PC-9 (cell line): Measurements from ENCODE around the gene KPNA4. TPM values are rescaled to one million over a fixed set of nuclear protein-coding genes. Genes with fewer than 3 reads are reported as not detected.

ENCODE experiments used
- BruUV-seq: library from RNA; stranded (reverse); fragments of 400-500 nt; replicated peaks from 2 replicates; lab custom pipeline; 2021; lab: Mats Ljungman, UMichigan
- CTCF ChIA-PET: fragments of 300-600 bp; sonication (Branson Sonifier 250); formaldehyde crosslinking; loops from one replicate; lab custom pipeline; 2022; ENCODE audit warnings: antibody characterized with exemption; lab: Charles Lee
- POLR2A ChIA-PET: fragments of 300-600 bp; sonication (Branson Sonifier 250); formaldehyde crosslinking; loops from one replicate; lab custom pipeline; 2022; ENCODE audit warnings: antibody characterized with exemption; ENCODE audit not compliant: unreplicated experiment; lab: Charles Lee
- DNase-seq, 2 experiments: peaks; one replicate each; pipeline versions ENCODE4 v3.0.0 to v3.0.0-alpha.2; 2015 to 2022; ENCODE audit warnings: mixed read lengths in 1 of 2
- H2AFZ ChIP-seq: fragments of 200-600 bp; sonication (generic); 2 replicates; pipeline ENCODE4 v1.8.1; 2017; ENCODE audit warnings: antibody characterized with exemption
- H3F3A ChIP-seq: fragments of 200-600 bp; sonication (generic); 2 replicates; pipeline ENCODE4 v1.8.1; 2017; ENCODE audit warnings: antibody characterized with exemption, mild to moderate bottlenecking, low read depth; ENCODE audit not compliant: insufficient read depth
- H3K27ac ChIP-seq: fragments of 200-600 bp; sonication (generic); 2 replicates; pipeline ENCODE4 v1.6.1; 2016; ENCODE audit warnings: mixed run types
- H3K27me3 ChIP-seq: fragments of 200-600 bp; sonication (generic); 2 replicates; pipeline ENCODE4 v1.6.1; 2016; ENCODE audit warnings: low read depth, mixed run types; ENCODE audit not compliant: insufficient read depth
- H3K36me3 ChIP-seq: fragments of 200-600 bp; sonication (generic); 2 replicates; pipeline ENCODE4 v1.6.1; 2016; ENCODE audit warnings: low read depth, mixed run types
- H3K4me1 ChIP-seq: fragments of 200-600 bp; sonication (generic); replicated peaks from 2 replicates; pipeline ENCODE4 v1.6.1; 2016; ENCODE audit warnings: mixed run types; ENCODE audit not compliant: insufficient read depth
- H3K4me2 ChIP-seq: fragments of 200-600 bp; sonication (generic); 2 replicates; pipeline ENCODE4 v1.6.1; 2017; ENCODE audit warnings: mixed run types
- H3K4me3 ChIP-seq: fragments of 200-600 bp; sonication (generic); 2 replicates; pipeline ENCODE4 v1.6.1; 2016; ENCODE audit warnings: mixed run types
- H3K79me2 ChIP-seq: fragments of 200-600 bp; sonication (generic); 2 replicates; pipeline ENCODE4 v1.6.1; 2017; ENCODE audit warnings: low read depth, mixed run types
- H3K9me2 ChIP-seq: fragments of 200-600 bp; sonication (generic); 2 replicates; pipeline ENCODE4 v1.8.1; 2017; ENCODE audit warnings: mild to moderate bottlenecking; ENCODE audit not compliant: insufficient read depth
- H3K9me3 ChIP-seq: fragments of 200-600 bp; sonication (generic); 2 replicates; pipeline ENCODE4 v1.8.1; 2016; ENCODE audit warnings: low read depth; ENCODE audit not compliant: insufficient read depth
- H4K20me1 ChIP-seq: fragments of 200-600 bp; sonication (generic); 2 replicates; pipeline ENCODE4 v1.8.1; 2017; ENCODE audit not compliant: insufficient read depth
- EZH2 ChIP-seq: fragments of 200-600 bp; sonication (generic); IDR thresholded peaks from 2 replicates; pipeline ENCODE4 v1.8.0; 2017; ENCODE audit warnings: antibody characterized with exemption, low read depth
- intact Hi-C: fragments of 100-400 bp; cut with micrococcal nuclease; formaldehyde crosslinking; loops from one replicate; pipeline ENCODE4 v1.10.0; 2022; ENCODE audit not compliant: unreplicated experiment
- total RNA-seq: library from RNA; stranded (reverse); gene quantifications from 2 replicates; pipeline ENCODE4 v1.2.3, GENCODE V29; 2021
- TF ChIP-seq, protein P1 (sequence below): fragments of 200-600 bp; sonication (generic); conservative IDR thresholded peaks from 2 replicates; pipeline ENCODE4 v1.6.1; 2017; ENCODE audit warnings: mixed run types, antibody characterized with exemption, mild to moderate bottlenecking, moderate library complexity

The KPNA4 gene
- total RNA-seq, 1 experiment from 2014 or later: 61.0 TPM

DNA sequence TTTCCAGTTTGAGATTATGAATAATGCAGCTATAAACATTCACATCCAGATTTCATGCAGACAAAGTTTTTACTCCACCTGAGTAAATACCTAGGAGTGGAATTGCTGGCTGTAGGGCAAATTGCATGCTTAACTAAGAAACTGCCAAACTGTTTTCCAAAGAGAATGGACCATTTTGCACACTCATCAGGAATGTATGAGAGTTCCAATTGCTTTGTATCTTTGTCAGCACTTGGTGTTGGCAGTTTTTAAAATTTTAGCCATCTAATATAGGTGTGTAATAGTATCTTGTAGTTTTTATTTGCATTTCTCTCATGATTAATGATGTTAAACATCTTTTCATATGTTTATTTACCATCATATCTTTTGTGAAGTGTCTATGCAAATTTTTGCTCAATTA is 75.2 kb downstream of the KPNA4 start:
- Histone ChIP-seq H3F3A (peaks cover 10% of the 10 kb centered on the region; the same call in 1 of the 2 replicates), H3K9me2 (no peaks in the 10 kb centered on the region), H3K4me1 (no peaks in the 10 kb centered on the region), H3K4me3 (no peak overlapping the region), H3K27me3 (no peaks in the 10 kb centered on the region), H4K20me1 (no peaks in the 10 kb centered on the region), H3K36me3 (no peaks in the 10 kb centered on the region), H2AFZ (no peak overlapping the region), H3K4me2 (no peak overlapping the region), H3K27ac (no peak overlapping the region), H3K9me3 (no peaks in the 10 kb centered on the region), H3K79me2 (no peaks in the 10 kb centered on the region)
- no peak for DNase-seq
- intact Hi-C loops: no loop called here
- BruUV-seq: no TSS peak
- POLR2A ChIA-PET: interaction anchor here (0.6 kb wide), 1 partner anchor 45 kb away, joined by 4 read pairs; no protein-coding TSS in a partner anchor
- TF ChIP-seq, protein P1, sequence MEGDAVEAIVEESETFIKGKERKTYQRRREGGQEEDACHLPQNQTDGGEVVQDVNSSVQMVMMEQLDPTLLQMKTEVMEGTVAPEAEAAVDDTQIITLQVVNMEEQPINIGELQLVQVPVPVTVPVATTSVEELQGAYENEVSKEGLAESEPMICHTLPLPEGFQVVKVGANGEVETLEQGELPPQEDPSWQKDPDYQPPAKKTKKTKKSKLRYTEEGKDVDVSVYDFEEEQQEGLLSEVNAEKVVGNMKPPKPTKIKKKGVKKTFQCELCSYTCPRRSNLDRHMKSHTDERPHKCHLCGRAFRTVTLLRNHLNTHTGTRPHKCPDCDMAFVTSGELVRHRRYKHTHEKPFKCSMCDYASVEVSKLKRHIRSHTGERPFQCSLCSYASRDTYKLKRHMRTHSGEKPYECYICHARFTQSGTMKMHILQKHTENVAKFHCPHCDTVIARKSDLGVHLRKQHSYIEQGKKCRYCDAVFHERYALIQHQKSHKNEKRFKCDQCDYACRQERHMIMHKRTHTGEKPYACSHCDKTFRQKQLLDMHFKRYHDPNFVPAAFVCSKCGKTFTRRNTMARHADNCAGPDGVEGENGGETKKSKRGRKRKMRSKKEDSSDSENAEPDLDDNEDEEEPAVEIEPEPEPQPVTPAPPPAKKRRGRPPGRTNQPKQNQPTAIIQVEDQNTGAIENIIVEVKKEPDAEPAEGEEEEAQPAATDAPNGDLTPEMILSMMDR: no peak
- TF ChIP-seq EZH2: no peak
- CTCF ChIA-PET: no interaction called here

DNA sequence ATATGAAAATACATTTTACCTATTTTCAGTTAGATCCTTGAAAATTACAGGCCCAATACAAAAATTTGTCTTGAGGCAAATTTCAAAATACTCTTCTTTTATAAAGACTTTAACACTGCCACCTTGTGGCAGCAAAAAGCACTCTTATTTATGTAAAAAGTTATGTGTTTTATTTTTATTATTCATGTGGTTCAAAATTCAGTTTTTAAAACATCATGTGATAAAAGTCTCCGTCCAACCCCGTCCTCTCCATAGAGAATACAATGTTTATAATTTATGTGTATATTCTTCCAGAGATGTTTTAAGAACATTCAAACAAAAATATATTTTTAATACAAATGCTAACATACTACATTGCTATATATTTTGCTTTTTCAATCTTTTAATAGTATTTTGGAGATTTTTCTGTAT is 78.9 kb downstream of the KPNA4 start:
- ChIA-PET CTCF (no interaction called here), POLR2A (interaction anchor here (0.7 kb wide), 1 partner anchor 189 kb away, joined by 6 read pairs; no protein-coding TSS in a partner anchor)
- no peak overlapping the region for H3K4me2 ChIP-seq
- TF ChIP-seq EZH2: no peak
- TF ChIP-seq, protein P1: peak; percentile 85
- H3K79me2 ChIP-seq: no peaks in the 10 kb centered on the region
- H3K27me3 ChIP-seq: no peaks in the 10 kb centered on the region
- no peaks in the 10 kb centered on the region for H3K9me2 ChIP-seq
- H4K20me1 ChIP-seq: no peaks in the 10 kb centered on the region
- 0 out of 2 replicates have a peak, but pooled peaks cover 3% of the 10 kb centered on the region for H3F3A ChIP-seq
- no peak overlapping the region for H3K4me3 ChIP-seq
- H3K27ac ChIP-seq: no peak overlapping the region
- intact Hi-C loops: loop anchor here (5.0 to 10.0 kb wide), 3 partner anchors 322 to 1224 kb away; no protein-coding TSS in a partner anchor
- no peaks in the 10 kb centered on the region for H3K36me3 ChIP-seq
- no TSS peak for BruUV-seq
- no peaks in the 10 kb centered on the region for H3K4me1 ChIP-seq
- H2AFZ ChIP-seq: no peak overlapping the region
- H3K9me3 ChIP-seq: no peaks in the 10 kb centered on the region
- no peak for DNase-seq

DNA sequence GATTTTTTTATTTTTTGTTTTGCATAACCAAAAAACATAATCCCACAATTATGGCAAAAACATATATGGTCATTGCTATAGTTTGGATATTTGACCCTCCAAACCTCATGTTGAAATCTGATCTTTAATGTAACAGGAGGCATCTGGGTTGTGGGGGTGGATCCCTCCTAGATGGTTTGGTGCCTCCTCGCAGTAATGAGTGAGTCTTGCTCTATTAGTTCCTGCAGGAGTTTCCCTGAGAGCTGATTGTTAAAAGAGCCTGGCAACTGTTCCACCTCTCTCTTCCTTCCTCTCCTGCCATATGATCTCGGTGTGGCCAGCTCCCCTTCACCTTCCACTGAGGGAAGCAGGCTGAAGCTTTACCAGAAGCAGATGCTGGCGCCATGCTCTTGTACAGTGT is 82.6 kb downstream of the KPNA4 start:
- BruUV-seq: no TSS peak
- TF ChIP-seq, protein P1: no peak
- no peak for TF ChIP-seq EZH2
- POLR2A ChIA-PET: interaction anchor here (0.6 kb wide), 1 partner anchor 84 kb away, joined by 4 read pairs; no protein-coding TSS in a partner anchor
- Histone ChIP-seq H3K9me3 (no peaks in the 10 kb centered on the region), H2AFZ (no peak overlapping the region), H3K4me2 (no peak overlapping the region), H4K20me1 (no peaks in the 10 kb centered on the region), H3K79me2 (no peaks in the 10 kb centered on the region), H3K9me2 (no peaks in the 10 kb centered on the region), H3F3A (0 out of 2 replicates have a peak, but pooled peaks cover 3% of the 10 kb centered on the region), H3K27me3 (no peaks in the 10 kb centered on the region), H3K4me3 (no peak overlapping the region), H3K4me1 (no peaks in the 10 kb centered on the region), H3K36me3 (no peaks in the 10 kb centered on the region), H3K27ac (no peak overlapping the region)
- DNase-seq: no peak
- CTCF ChIA-PET: no interaction called here
- intact Hi-C loops: loop anchor here (10.0 kb wide), 1 partner anchor 318 kb away; no protein-coding TSS in a partner anchor
